EL (cell line): ENCODE measurements around the gene HECW1.
A peak's percentile ranks its signal among the peaks of the same experiment; 100 is the strongest.

Source experiments
- DNase-seq: peaks from one replicate; pipeline ENCODE4 v3.0.0-alpha.2; 2016

HECW1 gene

DNA sequence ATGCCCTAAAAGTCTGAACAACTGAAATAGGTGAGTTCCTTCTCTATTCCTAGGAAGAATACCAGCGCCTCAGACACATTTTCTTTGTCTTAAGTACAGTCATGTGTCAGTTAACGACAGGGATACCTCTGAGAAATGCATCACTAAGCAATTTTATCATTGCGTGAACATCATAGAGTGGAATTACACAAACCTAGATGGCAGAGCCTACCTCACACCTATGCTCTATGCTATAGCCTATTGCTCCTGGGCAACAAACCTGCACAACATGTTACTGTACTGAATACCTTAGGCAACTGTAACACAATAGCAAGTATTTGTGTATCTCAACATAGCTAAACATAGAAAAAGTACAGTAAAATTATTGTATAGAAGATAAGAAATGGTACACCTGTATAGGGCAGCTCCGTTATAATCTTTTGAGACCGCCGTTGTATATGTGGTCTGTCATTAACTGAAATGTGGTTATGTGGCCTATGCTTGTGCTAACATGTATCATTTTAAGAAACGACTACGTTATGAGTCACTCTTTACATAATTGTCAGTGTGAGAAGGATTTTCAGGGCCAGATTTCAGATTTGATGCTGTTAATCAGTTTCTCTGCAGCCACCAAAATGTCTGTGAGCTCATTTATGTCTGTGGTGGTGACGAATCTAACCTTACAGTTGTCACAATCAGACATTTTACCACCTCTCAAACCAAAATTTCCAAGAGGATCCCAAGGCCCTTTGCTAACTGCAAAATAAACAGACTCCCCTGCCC lies 404.3 kb downstream of the HECW1 start:
- peak; percentile 12 for DNase-seq

DNA sequence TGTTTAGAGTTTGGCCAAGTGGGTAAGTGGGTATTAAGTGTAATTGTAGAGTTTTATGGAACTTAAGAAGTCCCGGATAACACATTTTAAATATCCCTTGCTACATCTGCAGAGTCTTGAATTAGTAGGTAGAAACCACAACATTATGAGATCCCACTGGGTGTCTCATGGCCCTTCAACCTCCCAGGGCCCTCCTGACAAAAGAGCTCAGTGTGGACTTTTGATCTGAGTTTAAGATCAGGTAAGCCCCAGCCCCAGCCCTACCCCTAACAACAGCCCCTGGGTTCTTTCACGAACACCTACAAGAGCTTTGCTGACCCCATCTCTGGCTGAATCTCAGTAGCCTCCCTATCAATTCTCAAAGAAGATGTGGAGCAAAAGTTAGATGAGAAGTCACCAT lies 405.0 kb downstream of the HECW1 start:
- no peak for DNase-seq

GRCh38 chr7:43520201-43520600 lies 407.8 kb downstream of the HECW1 start:
- no peak for DNase-seq

- peak; percentile 87 for DNase-seq
Measured at GRCh38 chr7:43522406-43523156, 410.1 kb downstream of the HECW1 start.

- DNase-seq, result no peak
Measured at GRCh38 chr7:43528576-43529354, 416.3 kb downstream of the HECW1 start.

GRCh38 chr7:43530553-43531410 lies 418.3 kb downstream of the HECW1 start:
- no peak for DNase-seq

- DNase-seq, result no peak
Measured at GRCh38 chr7:43531700-43532099, 419.3 kb downstream of the HECW1 start.

GRCh38 chr7:43533801-43534479 lies 421.5 kb downstream of the HECW1 start:
- DNase-seq, result peak; percentile 35

- DNase-seq, result peak; percentile 72
Measured at GRCh38 chr7:43535031-43535451, 422.6 kb downstream of the HECW1 start.

DNA sequence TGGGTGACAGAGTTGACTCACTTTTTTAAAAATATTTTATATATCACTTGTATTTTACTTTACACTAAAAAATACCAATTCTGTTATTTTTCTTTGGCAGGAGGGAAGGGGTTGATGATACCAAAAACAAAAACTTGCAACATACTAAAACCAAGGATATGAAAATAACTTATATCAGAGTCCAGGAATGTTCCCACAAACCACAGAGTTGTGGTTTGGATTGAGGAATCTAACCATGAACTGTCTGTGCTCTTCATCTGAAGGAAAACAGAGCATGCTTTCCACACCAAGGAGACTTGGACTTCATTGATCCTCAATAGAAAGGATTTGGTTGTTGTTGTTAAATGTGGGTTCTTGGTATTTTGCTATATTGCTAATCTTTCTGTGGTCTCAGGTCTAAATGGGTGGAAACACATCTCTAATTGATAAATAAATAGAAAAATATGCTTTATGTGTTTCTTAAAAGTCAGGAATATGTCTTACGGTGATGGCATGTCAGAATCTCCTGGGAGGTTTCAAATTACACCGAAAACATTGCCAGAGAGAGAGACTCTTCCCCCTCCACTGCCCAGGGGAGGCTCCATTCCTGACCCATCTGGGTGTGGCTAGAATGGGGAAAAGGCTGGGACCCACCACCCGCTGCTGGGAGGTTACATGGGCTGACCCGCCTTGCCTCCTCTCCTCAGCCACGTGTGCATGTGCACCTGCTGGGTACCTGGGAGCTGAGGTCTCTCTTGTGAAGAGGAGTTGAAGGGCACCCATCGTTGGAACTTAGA lies 423.6 kb downstream of the HECW1 start:
- peak; percentile 90 for DNase-seq

- DNase-seq, result no peak
Measured at GRCh38 chr7:43536773-43537172, 424.3 kb downstream of the HECW1 start.

DNA sequence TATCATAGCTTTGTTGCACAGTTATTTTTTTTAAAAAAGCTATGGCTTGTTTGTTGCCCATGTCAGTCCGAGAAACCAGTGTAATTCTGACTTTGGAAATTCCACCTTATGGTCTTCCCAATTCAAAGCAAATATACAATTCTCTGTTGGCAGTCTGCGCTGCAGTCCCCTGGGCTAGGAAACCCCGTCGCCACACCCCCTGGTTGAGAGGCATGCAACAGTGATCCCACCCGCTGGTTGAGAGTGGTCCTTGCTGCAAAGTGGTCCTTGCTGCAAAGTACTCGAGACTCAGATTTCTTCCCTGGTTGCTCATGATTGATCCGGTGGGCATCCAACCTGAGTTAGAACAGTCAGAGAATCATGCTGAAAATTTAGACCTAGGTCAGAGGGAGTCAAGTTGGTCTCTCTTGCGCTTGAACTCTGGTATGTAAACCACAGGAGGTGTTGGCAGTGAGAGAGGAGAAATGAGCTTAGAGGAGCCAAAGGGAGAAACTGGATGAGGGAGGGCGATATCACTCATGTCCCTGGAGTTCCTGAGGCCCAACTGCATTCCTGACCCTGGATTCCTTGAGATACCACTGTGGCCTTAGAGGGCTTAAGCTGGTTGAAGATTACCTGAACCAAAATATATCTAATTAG lies 425.4 kb downstream of the HECW1 start:
- DNase-seq, result peak; percentile 35

DNA sequence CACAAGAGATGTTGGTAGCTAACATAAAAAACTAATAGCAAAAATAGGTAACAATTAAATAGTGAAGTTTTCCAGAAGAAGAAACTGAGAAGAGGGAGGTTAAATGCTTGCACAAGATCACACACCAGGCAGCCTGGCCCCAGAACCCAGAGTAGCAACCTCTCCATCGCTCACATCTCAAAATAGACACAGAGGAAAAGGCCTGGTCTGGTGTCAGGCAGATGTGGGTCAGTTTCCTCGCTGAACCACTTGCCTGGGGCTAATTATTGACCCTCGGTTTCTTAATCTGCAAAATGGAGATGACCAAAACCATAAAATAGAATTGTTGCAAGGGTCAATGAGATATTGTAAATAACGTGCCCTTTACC lies 425.9 kb downstream of the HECW1 start:
- no peak for DNase-seq

- no peak for DNase-seq
Measured at GRCh38 chr7:43540471-43540870, 428.0 kb downstream of the HECW1 start.

GRCh38 chr7:43542716-43543115 lies 430.3 kb downstream of the HECW1 start:
- DNase-seq, result no peak

DNA sequence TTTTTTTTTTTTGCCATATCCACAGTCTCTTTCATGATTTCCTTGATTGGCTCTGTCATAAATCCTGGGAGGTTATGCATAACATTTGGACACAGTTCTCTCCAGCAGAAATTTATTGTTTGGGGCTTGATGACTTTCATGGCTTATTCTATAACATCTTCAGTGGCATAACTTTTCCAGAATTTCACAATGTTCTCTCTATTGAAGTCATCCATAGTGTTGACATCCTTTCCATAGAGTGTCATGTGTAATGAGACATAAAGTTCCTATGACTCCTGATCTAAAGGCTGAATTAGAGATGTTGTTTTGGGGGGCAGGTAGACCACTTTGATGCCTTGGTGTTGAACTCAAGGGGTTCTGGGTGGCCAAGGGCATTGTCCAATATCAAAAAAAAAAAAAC lies 433.8 kb downstream of the HECW1 start:
- DNase-seq, result no peak

- DNase-seq, result no peak
Measured at GRCh38 chr7:43550427-43550826, 438.0 kb downstream of the HECW1 start.

DNA sequence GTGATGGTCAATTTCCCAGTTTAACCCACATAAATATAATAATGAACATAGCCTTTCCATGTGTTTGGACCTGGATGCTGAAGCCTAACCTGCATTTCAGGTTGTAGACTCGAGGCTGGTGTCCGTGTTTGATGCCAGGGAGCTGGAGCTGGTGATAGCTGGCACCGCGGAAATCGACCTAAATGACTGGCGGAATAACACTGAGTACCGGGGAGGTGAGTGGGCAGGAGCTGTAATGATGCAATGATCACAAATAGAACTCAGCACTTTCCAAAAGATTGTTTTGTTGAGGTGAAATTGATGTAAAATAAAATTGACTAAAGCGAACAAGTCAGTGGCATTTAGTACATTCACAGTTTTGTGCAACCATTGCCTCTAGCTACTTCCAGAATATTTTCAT lies 439.7 kb downstream of the HECW1 start:
- DNase-seq, result no peak

- no peak for DNase-seq
Measured at GRCh38 chr7:43553999-43554398, 441.6 kb downstream of the HECW1 start.

GRCh38 chr7:43554423-43554822 lies 442.0 kb downstream of the HECW1 start:
- DNase-seq, result no peak
